NAMALWA (cell line): ENCODE data around the gene ASIC2.

Experiments
- DNase-seq: peaks from one replicate; pipeline ENCODE4 v3.0.0-alpha.2; 2015; ENCODE audit warnings: low spot score

Gene ASIC2

DNA sequence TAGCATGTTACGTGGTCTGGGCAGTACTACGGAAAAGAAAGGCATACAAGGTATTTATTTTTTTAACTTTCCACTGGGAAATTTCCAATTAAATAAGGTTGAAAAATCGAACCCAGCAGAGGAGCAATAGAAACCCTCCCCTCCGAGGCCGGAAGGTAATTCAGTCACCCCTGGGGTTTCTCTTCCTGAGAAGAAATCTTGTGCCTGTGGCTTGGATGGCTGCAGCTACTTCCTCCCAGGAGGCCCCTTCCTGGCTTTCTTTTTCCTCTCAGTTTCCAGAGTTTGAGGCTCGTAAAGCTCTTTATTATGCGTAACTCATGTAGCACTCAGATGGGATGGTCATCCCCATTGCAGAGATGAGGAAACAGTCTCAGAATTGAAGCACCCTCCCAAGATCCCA is 140.3 kb downstream of the ASIC2 start:
- DNase-seq: no peak

DNA sequence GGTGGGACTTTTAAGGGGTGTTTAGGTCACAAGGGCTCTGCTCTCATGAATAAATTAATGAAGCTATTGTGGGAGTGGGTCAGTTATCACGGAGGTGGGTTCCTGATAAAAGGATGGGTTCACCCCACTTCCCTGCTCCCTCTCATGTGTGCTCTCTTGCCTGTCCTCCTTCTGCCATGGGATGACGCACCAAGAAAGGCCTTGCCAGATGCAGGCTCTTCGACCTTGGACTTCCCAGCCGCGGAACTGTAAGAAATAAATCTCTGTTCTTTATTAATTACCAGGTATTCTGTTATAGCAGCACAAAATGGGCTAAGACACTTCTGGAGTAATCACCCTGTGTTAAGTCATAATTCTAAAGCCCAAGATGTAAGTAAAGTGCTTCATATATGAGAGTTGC is 141.5 kb downstream of the ASIC2 start:
- no peak for DNase-seq

DNA sequence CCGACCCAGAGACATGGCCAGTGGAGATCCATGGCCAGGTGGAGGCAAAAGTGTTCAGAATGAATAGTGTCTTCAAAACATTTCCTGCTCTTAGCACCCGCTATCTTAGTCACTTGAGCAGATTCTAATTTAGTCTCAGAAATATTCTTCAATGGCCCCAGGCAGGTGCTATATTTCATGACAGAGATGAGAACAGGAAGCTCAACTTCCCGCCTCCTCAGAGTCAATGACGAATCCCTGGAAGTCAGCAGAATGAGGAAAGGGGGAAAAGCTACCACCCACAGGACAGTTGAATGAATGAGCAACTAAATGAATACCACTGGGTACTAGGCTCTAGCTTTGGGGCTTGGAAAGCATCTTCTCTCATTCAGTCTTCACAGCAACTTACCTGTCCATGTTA is 147.2 kb downstream of the ASIC2 start:
- DNase-seq: no peak

DNA sequence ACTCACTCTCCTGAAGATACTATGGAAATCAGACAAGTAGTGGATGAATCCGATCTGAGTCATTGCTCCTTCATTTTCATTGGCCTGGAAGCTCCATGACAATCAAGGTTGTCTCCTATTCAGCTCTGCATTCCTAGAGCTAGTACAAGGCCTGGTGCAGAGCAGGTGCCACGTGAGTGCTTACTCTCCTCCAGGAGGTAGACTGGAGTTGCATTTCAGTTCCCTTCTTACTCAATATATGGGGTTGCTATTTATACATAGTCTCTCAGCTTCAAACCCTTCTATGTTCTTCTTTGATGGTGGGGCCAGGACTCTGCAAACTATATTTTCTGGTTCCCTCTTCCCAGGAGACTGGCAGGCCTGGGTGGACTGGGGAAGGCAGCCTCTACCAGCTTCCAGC is 148.3 kb downstream of the ASIC2 start:
- no peak for DNase-seq

DNA sequence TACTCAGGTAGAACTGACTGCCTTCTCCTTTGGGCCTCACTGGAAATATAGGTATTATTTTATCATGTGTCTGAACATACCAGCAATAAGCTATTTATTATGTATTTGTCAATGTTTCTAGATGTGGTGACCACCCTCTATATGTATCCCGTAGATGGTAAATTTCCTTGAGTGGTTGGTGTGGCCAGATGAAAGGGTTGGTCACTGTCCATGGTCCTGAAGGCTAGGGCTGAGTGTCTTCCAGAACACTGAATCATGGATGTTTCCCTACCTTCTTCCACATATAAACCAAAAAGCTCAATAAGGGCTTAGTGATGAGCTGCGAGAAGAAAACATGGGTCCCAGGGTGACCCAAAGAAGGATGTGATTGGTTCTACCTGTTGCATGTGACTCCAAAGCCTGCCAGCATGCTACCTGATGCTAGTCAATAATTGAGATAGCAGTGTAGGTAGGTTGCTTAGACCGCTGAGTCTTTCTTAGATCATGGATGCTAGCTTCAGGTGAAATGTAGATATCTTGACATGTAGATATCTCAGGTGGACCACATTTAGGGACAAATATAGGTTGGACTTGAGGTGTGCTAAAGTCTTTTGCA is 150.3 kb downstream of the ASIC2 start:
- DNase-seq: peak; percentile 17

DNA sequence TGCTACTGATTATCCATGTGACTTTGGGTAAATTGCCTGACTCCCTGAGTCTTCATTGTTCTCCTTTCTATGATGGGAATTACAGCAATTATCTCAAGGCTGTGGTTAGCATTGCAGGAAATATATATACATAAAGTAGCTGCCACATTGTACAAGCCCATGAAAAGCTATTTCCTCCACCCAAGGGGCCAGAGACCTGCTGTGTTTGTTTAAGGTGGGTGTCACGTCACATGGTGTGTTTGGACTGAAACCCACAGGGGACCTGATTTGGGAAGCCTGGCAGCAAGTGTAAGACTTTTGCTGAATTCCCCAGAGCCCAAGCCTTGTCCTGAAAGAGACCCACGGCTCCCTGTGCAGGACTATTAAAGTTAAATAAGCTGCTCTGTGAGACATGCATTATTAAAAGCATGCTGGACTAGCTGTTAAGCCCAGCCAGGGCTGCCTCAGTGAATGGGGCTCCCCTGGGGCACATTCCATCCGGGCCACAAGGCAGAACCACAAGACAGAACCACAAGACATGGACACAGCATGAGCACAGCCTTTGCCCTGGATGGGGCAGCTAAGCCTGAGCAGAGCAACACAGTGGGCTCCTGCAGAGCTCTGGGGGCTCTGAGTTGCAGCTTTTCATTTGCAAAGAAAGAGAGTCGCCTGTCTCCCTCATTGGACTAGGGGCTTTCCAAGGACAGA is 152.5 kb downstream of the ASIC2 start:
- DNase-seq: no peak

DNA sequence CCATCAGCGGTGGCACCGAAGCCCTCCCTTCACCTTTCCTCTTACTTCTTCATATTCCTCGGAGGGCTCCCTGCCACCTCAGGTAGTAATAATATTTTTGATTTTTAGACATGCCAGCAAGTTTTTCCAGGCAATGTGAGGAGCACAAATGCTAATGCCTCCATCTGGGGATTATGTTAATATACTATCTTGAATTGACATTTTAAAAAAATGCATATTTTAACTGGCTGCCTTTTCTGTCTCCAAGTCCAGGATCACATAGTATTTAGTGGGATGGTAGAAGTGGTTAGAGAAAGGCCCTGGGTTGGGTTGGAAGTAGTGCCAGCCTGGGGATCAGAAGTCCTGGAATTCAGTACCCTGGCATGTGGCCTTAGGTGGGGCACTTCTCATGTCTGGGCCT is 154.5 kb downstream of the ASIC2 start:
- no peak for DNase-seq

DNA sequence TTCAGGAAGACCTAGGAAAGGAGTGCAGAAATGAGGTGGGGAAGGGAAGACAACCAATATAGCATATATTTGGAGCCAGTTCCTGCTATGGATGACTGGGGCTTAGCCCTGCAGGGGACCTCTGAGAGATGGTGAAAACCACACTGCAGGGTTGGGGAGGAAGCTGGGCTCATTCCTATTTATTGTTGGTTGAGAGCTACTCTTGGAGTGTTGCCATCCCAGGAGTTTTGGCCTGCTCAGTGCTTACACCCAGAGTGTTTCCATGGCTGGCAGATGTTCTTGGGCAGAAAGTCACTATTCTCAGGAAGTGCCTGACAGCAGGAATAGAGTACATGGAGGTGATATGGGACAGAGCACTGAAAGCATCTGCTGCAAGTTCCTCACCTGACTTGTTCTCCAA is 155.7 kb downstream of the ASIC2 start:
- DNase-seq: no peak

DNA sequence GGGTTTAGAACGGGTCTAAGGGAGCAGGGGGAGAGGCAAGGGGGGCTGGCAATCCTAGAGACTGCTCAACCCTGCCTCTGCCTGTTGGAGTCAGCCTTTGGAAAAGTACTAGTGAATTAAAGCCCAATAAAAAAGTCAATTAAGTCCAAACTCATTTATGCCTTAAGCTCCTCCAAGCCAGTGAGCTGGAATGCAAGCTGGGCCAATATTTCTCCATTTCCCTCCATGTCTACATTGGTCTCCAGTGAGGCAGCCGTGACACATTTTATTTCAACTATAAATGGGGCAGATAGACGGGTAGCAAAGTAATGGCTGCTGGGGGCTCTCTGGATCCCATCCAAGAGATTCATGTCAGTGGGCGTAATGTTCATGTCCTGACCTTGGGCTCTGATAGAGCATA is 157.4 kb downstream of the ASIC2 start:
- DNase-seq: no peak

DNA sequence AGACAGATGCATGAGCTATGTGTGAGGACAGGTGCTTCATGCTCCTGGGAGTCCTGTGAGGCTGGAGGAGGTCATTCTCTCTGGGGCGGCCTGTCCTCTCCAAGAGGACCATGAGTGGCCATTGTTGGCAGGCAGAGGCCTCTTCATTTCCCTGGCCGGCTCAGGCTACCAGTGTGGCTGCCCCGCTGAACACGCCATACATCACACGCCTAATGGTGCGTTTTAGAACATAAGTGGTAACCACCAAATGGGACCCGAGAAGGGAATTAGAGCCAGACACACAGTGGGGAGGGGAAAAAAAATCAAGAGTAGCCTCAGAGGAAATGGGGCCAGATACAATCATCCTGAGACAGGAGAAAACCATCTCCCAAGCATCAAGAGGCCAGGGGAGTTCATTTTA is 161.5 kb downstream of the ASIC2 start:
- no peak for DNase-seq

DNA sequence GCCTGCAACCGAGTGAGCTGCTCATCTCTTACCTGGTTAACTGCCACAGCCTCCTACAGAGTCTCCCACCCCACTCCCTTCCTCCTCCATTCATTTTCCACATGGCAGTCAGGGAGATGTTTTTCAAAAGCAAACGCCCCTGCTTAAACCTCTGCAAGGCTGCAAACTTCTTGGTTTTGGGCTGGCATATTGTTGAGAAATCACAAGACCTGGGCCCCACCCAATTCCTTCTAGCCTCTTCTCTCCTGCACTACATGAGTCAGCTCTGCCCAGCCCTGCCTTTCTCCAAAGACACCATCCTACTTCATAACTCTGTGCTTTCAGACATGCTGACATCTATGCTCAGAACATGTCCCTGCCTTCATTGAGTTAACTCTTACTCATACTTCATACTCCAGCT is 165.4 kb downstream of the ASIC2 start:
- DNase-seq: no peak

DNA sequence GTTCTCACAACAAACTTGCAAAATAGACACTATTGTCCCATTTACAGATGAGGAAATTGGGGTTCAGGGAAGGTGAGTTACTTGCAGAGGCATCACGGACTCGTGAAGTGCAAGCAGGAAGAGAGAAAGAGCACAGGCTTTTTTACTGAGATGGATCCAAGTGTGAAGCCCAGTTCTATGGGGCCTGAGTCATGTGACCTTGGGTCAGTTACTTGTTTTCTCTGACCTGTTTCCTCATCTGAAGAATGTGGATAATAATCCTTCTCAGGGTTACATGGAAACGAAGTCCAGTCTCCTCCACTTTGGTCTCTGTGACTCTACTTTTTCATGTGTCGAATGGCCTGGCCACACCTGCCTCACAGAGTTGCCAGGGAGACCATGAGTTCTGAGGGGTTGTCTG is 167.0 kb downstream of the ASIC2 start:
- no peak for DNase-seq

DNA sequence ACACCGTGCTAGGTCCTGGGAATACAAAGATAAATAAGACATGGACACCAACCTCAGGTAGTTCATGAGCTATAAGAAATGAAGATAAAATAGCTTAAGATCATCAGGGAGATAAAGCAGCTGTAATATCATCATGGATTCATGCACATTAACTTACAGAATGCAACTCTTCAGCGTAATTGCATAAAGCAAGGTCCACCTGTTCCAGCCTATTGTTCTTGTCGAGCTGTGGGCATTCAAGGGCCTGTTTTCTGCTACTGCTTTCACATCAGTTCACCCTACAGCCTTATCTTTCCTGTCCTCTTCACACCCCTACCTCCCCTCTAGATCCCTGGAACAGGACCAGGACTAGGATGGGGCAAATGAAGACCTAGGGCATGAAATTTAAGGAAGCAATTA is 167.5 kb downstream of the ASIC2 start:
- DNase-seq: no peak

DNA sequence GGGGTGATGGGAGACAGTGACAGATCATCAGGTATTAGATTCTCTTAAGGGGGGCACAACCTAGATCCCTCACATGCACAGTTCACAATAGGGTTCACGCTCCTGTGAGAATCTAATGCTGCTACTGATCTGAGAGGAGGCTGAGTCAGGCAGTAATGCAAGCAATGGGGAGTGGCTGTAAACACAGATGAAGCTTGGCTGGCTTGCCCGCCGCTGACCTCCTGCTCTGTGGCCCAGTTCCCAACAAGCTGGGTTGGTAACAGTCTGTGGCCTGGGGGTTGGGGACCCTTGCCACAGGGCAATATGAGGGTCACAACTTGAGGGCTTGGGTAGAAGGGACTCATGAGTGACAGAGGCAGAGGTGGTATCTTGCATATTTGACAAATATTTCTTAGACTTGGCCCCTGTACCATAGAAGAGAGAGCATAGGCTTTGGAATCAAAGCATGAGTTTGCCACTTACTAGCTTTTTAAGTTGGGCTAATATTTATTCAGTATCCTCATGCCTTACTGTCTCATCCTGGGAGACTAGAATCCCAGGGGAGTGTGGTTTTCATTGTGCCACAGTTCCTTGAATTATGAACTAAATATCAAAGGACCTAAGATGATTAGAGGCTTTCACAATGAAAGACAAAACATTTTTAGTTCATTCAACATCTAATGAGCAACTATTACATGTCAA is 168.1 kb downstream of the ASIC2 start:
- DNase-seq: no peak

DNA sequence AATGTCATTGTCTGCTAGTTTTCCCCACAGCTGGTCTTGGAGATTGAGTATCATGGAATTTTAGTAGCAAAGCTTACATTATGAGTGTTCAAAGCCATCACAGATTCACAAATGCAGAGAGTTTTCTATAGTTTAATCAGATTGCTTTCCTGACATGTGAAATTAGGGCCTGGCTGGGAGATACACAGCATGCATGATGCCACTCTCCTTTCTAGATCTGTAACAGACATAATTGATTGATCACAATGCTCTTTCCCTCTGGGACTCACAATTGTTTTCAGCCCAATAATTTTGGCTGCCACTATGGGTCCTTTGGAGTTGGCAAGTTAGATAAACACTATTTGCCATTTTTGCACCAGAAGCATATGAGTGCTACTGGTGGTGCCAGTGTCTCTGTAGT is 168.9 kb downstream of the ASIC2 start:
- DNase-seq: no peak

DNA sequence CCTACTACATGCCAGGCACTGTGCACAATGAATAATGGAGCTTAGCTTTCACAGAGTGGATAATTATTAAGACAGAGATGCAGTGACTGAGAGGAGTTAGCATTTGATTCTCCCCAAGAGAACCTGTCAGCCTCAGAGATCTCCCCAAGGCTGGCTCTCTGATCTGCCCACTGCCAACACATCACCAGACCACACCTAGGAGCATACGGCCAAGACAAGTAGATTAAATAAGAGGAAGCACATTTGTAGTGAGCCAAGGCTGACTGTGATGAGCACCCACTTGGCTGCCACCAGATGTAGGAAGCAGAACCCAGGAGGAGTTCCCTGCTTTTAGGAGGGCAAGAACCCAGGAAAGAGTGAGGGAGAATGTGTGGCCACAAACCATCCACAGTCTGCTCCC is 171.3 kb downstream of the ASIC2 start:
- no peak for DNase-seq

DNA sequence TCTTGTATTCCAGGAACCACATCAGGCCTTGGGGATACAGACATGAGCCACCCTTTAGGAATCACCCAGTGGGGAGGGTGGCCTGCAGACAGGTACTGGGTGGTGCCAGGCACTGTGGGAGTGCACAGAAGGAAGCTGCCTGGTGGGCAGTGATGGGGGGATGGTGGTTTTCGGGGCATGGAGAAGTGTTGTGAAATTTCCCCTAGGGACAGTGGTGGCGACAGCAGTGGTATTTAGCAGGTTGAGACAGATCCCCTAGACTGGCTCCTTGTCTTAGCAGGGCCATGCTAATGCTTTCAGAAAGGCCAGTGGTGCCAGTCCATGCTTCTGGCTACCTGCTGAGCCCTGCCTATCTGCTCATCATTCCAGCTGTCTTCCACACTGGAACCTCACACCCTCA is 171.8 kb downstream of the ASIC2 start:
- DNase-seq: no peak

DNA sequence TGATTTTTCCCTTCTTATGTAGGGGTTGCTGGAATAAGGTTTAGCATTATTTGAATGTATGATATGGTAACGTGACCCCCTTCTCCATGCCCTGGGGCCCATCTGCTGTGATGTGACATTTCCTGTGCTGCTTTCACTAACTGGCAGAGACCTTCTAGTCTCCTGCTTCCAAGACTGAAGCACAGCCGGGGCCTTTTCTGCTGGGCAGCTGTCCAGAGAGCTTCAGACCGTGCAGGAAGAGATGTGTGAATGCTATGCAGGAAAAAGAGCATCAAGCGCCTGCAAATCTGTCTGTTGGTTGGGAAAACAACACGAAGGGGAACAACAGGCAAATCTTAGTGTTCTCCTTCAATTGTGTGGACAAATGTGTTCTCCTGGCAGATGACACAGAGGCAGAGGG is 173.0 kb downstream of the ASIC2 start:
- no peak for DNase-seq

DNA sequence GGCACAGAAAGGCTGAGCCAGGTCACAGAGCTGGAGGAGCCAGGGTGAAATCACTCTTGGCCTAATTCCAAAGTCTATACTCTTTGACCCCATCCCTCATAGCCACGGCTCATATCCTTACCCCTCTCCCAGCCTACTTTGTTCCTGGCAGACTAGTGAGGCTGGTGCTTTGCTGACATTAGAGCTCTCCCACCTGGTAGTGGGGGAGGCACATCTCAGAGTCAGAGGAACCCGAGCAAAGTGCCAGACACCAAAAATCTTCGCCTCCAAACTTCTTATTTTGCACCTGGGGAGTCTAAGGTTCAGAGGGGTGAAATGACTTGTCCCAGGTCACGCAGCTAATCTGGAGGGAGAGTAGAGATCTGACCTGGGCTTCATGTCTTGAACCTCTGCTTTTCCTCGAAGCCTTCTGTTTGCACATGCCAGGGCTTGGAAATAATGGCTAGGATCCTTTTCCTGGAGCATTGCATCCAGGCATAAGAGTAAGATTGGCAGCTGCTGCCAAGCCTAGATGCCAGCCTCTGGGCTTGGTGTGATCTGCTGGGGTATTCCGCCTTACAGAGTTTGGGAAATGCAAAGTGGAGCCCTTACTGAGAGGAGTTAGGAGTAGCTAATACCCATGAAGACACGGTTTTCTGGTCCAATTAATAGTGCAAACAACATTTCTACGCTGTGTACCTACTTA is 174.6 kb downstream of the ASIC2 start:
- no peak for DNase-seq

DNA sequence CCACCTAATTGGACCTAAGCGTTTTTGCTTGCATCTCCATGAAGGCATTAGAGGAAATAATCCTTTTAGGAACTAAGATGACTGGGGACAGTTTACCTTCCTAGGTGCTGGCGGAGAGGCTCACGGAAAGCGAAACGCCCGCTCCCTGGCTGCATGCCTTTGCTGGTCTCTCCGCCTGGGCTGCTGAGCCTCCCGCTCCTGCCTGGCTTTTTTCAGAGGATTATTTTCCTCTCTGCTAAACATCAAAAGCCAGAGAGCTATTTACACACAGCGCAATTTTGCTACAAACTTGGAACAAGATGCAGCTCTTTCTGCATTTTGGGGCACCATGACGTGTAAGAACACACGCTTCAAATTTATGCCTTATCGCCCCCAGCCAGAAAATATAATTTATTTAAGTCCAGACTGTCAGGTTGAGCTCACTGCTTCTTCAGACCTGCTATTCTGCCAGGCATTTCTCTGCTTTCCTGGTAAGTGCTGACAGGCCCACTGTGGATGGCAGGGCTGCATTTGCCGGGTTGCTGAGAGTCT is 177.0 kb downstream of the ASIC2 start:
- no peak for DNase-seq

DNA sequence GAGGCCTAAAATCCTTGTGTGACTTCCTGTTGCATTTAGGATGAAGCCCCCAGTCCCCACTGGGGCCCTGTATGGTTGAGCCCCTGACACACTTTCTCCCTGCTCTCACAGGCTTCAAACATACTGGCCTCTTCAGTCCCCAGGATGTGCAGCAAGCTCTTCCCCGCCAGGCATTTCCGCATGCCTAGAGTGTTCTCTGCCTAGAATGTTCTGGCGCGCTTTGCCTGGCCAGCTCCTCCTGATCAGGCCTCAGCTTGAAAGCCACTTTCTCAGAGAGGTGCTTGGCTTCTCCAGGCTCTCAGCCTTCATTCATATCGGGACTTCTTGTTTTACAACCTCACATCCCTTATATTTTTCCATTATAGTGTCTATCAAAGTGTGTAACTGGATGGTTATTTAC is 177.7 kb downstream of the ASIC2 start:
- no peak for DNase-seq

DNA sequence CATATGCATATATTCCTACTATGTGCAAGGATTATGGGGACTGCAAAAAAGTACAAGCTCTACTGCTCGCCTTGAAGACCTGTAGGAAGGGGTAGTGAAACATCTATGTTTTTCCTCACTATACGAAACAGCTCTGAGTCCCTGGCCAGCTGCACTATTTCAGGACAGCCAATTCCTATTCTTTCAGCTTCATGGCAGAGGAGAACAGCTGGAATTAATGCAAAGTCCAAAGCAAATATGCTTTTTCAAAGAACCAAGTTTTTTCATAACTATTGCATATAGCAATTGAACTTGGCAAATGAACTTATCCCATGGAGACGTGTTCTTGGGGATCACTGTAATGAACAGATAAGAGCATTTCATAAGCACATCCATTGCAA is 179.1 kb downstream of the ASIC2 start:
- DNase-seq: no peak
